DOHH2 (cell line): Measurements from ENCODE around the gene SEMA3E.

Experiments used
- H3F3A ChIP-seq: fragments of 200-600 bp; sonication (generic), shearing (Covaris generic); 2 replicates; pipeline ENCODE4 v1.6.0; 2016; ENCODE audit warnings: antibody characterized with exemption, mild to moderate bottlenecking; ENCODE audit not compliant: control insufficient read depth, insufficient read depth
- H3K27ac ChIP-seq: fragments of 200-600 bp; sonication (generic); 2 replicates; pipeline ENCODE4 v1.5.1; 2014; ENCODE audit warnings: low read depth, mild to moderate bottlenecking, low read length, moderate library complexity
- H3K27me3 ChIP-seq: fragments of 200-600 bp; sonication (generic); 2 replicates; pipeline ENCODE4 v1.6.1; 2014; ENCODE audit warnings: mild to moderate bottlenecking, low read length, mixed read lengths; ENCODE audit not compliant: control insufficient read depth
- H3K36me3 ChIP-seq: fragments of 200-600 bp; sonication (generic); 2 replicates; pipeline ENCODE4 v1.6.1; 2014; ENCODE audit warnings: mild to moderate bottlenecking, low read length, moderate library complexity, mixed read lengths; ENCODE audit not compliant: control insufficient read depth
- H3K4me1 ChIP-seq: fragments of 200-600 bp; sonication (generic); 2 replicates; pipeline ENCODE4 v1.6.1; 2014; ENCODE audit warnings: mild to moderate bottlenecking, low read length, mixed read lengths; ENCODE audit not compliant: control insufficient read depth
- H3K4me2 ChIP-seq: fragments of 200-600 bp; sonication (generic); 2 replicates; pipeline ENCODE4 v1.6.0; 2014; ENCODE audit warnings: mild to moderate bottlenecking, low read length, moderate library complexity
- H3K4me3 ChIP-seq: fragments of 200-600 bp; sonication (generic); 2 replicates; pipeline ENCODE4 v1.5.1; 2014; ENCODE audit warnings: mild to moderate bottlenecking, low read length, mixed read lengths
- H3K79me2 ChIP-seq: fragments of 200-600 bp; sonication (generic); 2 replicates; pipeline ENCODE4 v1.6.1; 2014; ENCODE audit warnings: mild to moderate bottlenecking, low read length, mixed read lengths; ENCODE audit not compliant: control insufficient read depth
- H3K9me2 ChIP-seq: fragments of 200-600 bp; sonication (generic); replicated peaks from 2 replicates; pipeline ENCODE4 v1.6.1; 2014; ENCODE audit warnings: mild to moderate bottlenecking, low read length, mixed read lengths; ENCODE audit not compliant: control insufficient read depth
- H3K9me3 ChIP-seq: fragments of 200-600 bp; sonication (generic); 2 replicates; pipeline ENCODE4 v1.6.1; 2014; ENCODE audit warnings: antibody characterized with exemption, low read length, mixed read lengths; ENCODE audit not compliant: control insufficient read depth, insufficient read depth
- H4K20me1 ChIP-seq: fragments of 200-600 bp; sonication (generic); 2 replicates; pipeline ENCODE4 v1.6.0; 2014; ENCODE audit warnings: low read depth, mild to moderate bottlenecking, antibody characterized with exemption, low read length, moderate library complexity; ENCODE audit not compliant: control insufficient read depth, insufficient read depth
- CTCF ChIP-seq: fragments of 200-600 bp; sonication (generic); IDR thresholded peaks from one replicate; pipeline ENCODE4 v1.5.1; 2014; ENCODE audit warnings: antibody characterized with exemption, mild to moderate bottlenecking, low read depth, low read length; ENCODE audit not compliant: poor library complexity, severe bottlenecking
- EZH2phosphoT487 ChIP-seq: fragments of 200-600 bp; sonication (generic); IDR thresholded peaks from 2 replicates; pipeline ENCODE4 v1.6.1; 2017; ENCODE audit warnings: borderline replicate concordance, mild to moderate bottlenecking, antibody characterized with exemption, low read length, moderate library complexity, mixed read lengths

Gene SEMA3E

GRCh38 chr7:83593921-83594475 is 54.9 kb downstream of the SEMA3E start:
- no peak overlapping the region for H3K4me3 ChIP-seq
- peaks cover 4% of the 10 kb centered on the region; the same call in 1 of the 2 replicates for H3K9me2 ChIP-seq
- no peaks in the 10 kb centered on the region for H3K36me3 ChIP-seq
- no peaks in the 10 kb centered on the region for H3K9me3 ChIP-seq
- H3K27ac ChIP-seq = no peak overlapping the region
- H3K4me1 ChIP-seq = no peaks in the 10 kb centered on the region
- no peaks in the 10 kb centered on the region for H3K79me2 ChIP-seq
- H3K27me3 ChIP-seq = no peaks in the 10 kb centered on the region
- no peaks in the 10 kb centered on the region for H3F3A ChIP-seq
- TF ChIP-seq CTCF (no peak), EZH2phosphoT487 (no peak)
- no peaks in the 10 kb centered on the region for H4K20me1 ChIP-seq
- no peak overlapping the region for H3K4me2 ChIP-seq

GRCh38 chr7:83588602-83589240 is 60.2 kb downstream of the SEMA3E start:
- no peaks in the 10 kb centered on the region for H3K4me1 ChIP-seq
- H3K27ac ChIP-seq = no peak overlapping the region
- H3K27me3 ChIP-seq = no peaks in the 10 kb centered on the region
- no peaks in the 10 kb centered on the region for H3K79me2 ChIP-seq
- no peaks in the 10 kb centered on the region for H4K20me1 ChIP-seq
- H3F3A ChIP-seq = no peaks in the 10 kb centered on the region
- no peak overlapping the region for H3K4me3 ChIP-seq
- H3K36me3 ChIP-seq = no peaks in the 10 kb centered on the region
- H3K9me2 ChIP-seq = peaks cover 4% of the 10 kb centered on the region; the same call in 1 of the 2 replicates
- no peak overlapping the region for H3K4me2 ChIP-seq
- TF ChIP-seq CTCF (no peak), EZH2phosphoT487 (no peak)
- no peaks in the 10 kb centered on the region for H3K9me3 ChIP-seq

- peaks cover 4% of the 10 kb centered on the region; the same call in 1 of the 2 replicates for H3K9me2 ChIP-seq
- no peak overlapping the region for H3K27ac ChIP-seq
- H3K4me1 ChIP-seq = no peaks in the 10 kb centered on the region
- no peaks in the 10 kb centered on the region for H3K9me3 ChIP-seq
- H3K4me2 ChIP-seq = no peak overlapping the region
- H4K20me1 ChIP-seq = no peaks in the 10 kb centered on the region
- H3K79me2 ChIP-seq = no peaks in the 10 kb centered on the region
- TF ChIP-seq EZH2phosphoT487 (no peak), CTCF (no peak)
- no peak overlapping the region for H3K4me3 ChIP-seq
- no peaks in the 10 kb centered on the region for H3F3A ChIP-seq
- H3K27me3 ChIP-seq = no peaks in the 10 kb centered on the region
- H3K36me3 ChIP-seq = no peaks in the 10 kb centered on the region
Observed at GRCh38 chr7:83586281-83586680, 62.7 kb downstream of the SEMA3E start.
